Right ventricle myocardium superior (tissue), 1 donor: ENCODE results near the gene CLPTM1. TPM values are rescaled to one million over a fixed set of nuclear protein-coding genes. Genes with fewer than 3 reads are reported as not detected.
A peak's percentile ranks its signal among the peaks of the same experiment; 100 is the strongest.

ENCODE experiments used
- ATAC-seq: fragments of 200-7000 bp; cut with Tn5 transposase; one replicate; pipeline ENCODE4 v1.9.1; 2020; ENCODE audit warnings: mild to moderate bottlenecking; ENCODE audit not compliant: poor library complexity
- DNase-seq: peaks from one replicate; pipeline ENCODE4 v3.0.0-alpha.2; 2020
- intact Hi-C: fragments of 100-400 bp; cut with DNase I; formaldehyde crosslinking; loops from one replicate; pipeline ENCODE4 v1.11.2; 2022
- total RNA-seq: library from RNA; stranded (reverse); fragmentation: NEBNext Ultra II Directional; extraction: Animal tissue kit (Norgen Biotek cat#: 25700); gene quantifications from one replicate; pipeline ENCODE4 v1.2.1, GENCODE V29; 2021
- donor health status: DM: no; HTN: yes; CAD: no; lungs with severe emphysema.

Gene CLPTM1
- total RNA-seq, 1 donor from 2014 or later: 89.7 TPM

- intact Hi-C loops: no loop called here
- ATAC-seq (no peak), DNase-seq (no peak)
Measured at GRCh38 chr19:44931541-44931940, 23.6 kb upstream of the CLPTM1 start.

GRCh38 chr19:44939668-44940067, 15.5 kb upstream of the CLPTM1 start:
- no peak for DNase-seq
- no peak for ATAC-seq
- intact Hi-C loops: no loop called here

- DNase-seq (no peak), ATAC-seq (no peak)
- intact Hi-C loops: no loop called here
Measured at GRCh38 chr19:44942067-44942571, 13.1 kb upstream of the CLPTM1 start, which contains the start of gene APOC4. TSS of gene APOC4 (plus strand) at chr19:44942237. CDS start at chr19:44942278, 41 bp downstream.

GRCh38 chr19:44943801-44944249, 11.4 kb upstream of the CLPTM1 start:
- intact Hi-C loops: no loop called here
- DNase-seq (peak; percentile 66), ATAC-seq (peak; percentile 55)

- intact Hi-C loops: no loop called here
- ATAC-seq: no peak
- DNase-seq: no peak
Measured at GRCh38 chr19:44947041-44947581, 8.1 kb upstream of the CLPTM1 start.

GRCh38 chr19:44948237-44948636, 6.9 kb upstream of the CLPTM1 start:
- DNase-seq (no peak), ATAC-seq (no peak)
- intact Hi-C loops: no loop called here

GRCh38 chr19:44948763-44949374, 6.3 kb upstream of the CLPTM1 start:
- DNase-seq: no peak
- intact Hi-C loops: no loop called here
- no peak for ATAC-seq

- DNase-seq (no peak), ATAC-seq (no peak)
- intact Hi-C loops: no loop called here
Measured at GRCh38 chr19:44949550-44949949, 5.6 kb upstream of the CLPTM1 start.

GRCh38 chr19:44951179-44952159, 3.7 kb upstream of the CLPTM1 start:
- DNase-seq (no peak), ATAC-seq (no peak)
- intact Hi-C loops: loop anchor here (2.0 kb wide), 1 partner anchor 47 kb away; the partner anchor contains the start of gene APOE

GRCh38 chr19:44954278-44954648, 917 bp upstream of the CLPTM1 start:
- ATAC-seq (no peak), DNase-seq (no peak)
- intact Hi-C loops: no loop called here

- intact Hi-C loops: no loop called here
- peak; percentile 32 for ATAC-seq
- DNase-seq: no peak
Measured at GRCh38 chr19:44955505-44956439, 592 bp downstream of the CLPTM1 start.

- DNase-seq (no peak), ATAC-seq (no peak)
- intact Hi-C loops: no loop called here
Measured at GRCh38 chr19:44957526-44957925, 2.3 kb downstream of the CLPTM1 start.

GRCh38 chr19:44958090-44958489, 2.9 kb downstream of the CLPTM1 start:
- ATAC-seq: no peak
- no peak for DNase-seq
- intact Hi-C loops: no loop called here

- no peak for ATAC-seq
- intact Hi-C loops: no loop called here
- no peak for DNase-seq
Measured at GRCh38 chr19:44959691-44960090, 4.5 kb downstream of the CLPTM1 start.

- peak; percentile 7 for ATAC-seq
- no peak for DNase-seq
- intact Hi-C loops: no loop called here
Measured at GRCh38 chr19:44960906-44961728, 5.9 kb downstream of the CLPTM1 start.

- ATAC-seq: no peak
- no peak for DNase-seq
- intact Hi-C loops: no loop called here
Measured at GRCh38 chr19:44961821-44962220, 6.6 kb downstream of the CLPTM1 start.

- no peak for DNase-seq
- intact Hi-C loops: no loop called here
Measured at GRCh38 chr19:44968118-44968517, 12.9 kb downstream of the CLPTM1 start.

GRCh38 chr19:44968670-44969069, 13.5 kb downstream of the CLPTM1 start:
- no peak for DNase-seq
- no peak for ATAC-seq
- intact Hi-C loops: no loop called here

More at GRCh38 chr19:44968118-44968517, 12.9 kb downstream of the CLPTM1 start:
- no peak for ATAC-seq
